GM21360 (cell line): ENCODE data around the gene SPATA16.
"Not testable (repeated sequence)": the region's sequence is repeated elsewhere in the genome, so short reads cannot be mapped to it uniquely, and the experiment has no call there.

ENCODE experiments used
- ATAC-seq: cut with Tn5 transposase; IDR thresholded peaks from one replicate; pipeline ENCODE4 v1.9.1; 2021; ENCODE audit warnings: mild to moderate bottlenecking, moderate library complexity; ENCODE audit not compliant: unreplicated experiment

SPATA16 gene

GRCh38 chr3:172903642-172904320 is 237.3 kb downstream of the SPATA16 start:
- no peak for ATAC-seq

GRCh38 chr3:172892158-172892557 is 248.9 kb downstream of the SPATA16 start:
- no peak for ATAC-seq

DNA sequence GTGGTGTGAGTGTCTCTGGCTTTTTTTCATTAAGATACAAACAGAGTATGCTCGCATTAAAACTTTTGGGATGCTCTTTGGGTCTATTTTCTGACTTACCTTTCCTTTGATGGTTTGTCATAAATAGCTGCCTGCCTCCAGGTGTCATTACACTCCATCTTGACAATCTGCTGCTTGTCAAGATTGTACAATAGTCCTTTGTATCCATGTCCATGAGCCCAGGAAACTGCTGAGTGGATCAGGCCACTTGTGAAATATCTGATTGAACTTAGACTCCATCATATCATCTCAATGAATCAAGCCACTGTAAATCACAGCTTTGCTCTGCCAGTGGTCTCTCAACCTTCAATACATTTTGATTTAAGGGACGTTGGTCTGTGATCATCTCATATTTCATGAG is 255.3 kb downstream of the SPATA16 start:
- no peak for ATAC-seq

DNA sequence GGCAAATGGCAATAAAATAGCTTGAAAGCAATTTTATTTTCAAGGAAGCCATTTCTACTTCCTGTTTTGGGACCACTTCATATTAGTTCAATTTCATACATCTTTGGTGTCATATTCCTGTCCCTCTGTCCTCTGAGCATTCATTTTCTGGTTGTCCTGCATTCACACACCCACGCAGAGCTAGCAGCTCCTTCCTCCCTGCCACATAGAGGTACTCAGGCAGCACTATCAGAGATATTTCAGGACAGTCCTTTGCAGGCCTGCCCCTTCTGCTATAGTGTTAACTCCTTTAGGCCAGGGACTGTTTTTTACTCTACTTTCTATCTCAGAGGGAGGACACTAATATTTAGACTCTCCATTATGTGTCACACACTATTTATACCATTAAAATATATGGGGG is 258.5 kb downstream of the SPATA16 start:
- ATAC-seq: no peak

GRCh38 chr3:172879381-172879780 is 261.7 kb downstream of the SPATA16 start:
- not testable (repeated sequence) for ATAC-seq

DNA sequence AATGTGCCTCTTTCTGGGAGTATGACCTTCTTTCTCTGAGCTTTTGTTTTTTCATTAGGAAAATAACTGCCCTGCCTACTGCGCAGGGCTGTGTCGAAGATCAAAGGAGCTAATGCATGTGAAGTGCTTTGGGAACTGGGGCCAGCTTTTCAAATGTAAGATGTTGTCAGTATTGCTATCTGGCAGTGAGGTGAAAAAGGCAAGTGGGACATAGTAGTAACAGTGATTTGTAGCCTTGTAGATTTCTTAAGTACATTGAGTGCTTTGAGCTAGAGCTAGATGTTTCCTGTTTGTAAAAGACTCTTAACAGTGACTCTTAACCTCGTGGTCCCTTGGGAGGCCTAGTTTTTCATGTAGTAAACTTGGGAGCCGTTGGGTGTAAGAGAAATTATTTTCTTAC is 264.0 kb downstream of the SPATA16 start:
- no peak for ATAC-seq

GRCh38 chr3:172876297-172876696 is 264.7 kb downstream of the SPATA16 start:
- ATAC-seq: no peak

- ATAC-seq: no peak
Measured at GRCh38 chr3:172875039-172875438, 266.0 kb downstream of the SPATA16 start.

DNA sequence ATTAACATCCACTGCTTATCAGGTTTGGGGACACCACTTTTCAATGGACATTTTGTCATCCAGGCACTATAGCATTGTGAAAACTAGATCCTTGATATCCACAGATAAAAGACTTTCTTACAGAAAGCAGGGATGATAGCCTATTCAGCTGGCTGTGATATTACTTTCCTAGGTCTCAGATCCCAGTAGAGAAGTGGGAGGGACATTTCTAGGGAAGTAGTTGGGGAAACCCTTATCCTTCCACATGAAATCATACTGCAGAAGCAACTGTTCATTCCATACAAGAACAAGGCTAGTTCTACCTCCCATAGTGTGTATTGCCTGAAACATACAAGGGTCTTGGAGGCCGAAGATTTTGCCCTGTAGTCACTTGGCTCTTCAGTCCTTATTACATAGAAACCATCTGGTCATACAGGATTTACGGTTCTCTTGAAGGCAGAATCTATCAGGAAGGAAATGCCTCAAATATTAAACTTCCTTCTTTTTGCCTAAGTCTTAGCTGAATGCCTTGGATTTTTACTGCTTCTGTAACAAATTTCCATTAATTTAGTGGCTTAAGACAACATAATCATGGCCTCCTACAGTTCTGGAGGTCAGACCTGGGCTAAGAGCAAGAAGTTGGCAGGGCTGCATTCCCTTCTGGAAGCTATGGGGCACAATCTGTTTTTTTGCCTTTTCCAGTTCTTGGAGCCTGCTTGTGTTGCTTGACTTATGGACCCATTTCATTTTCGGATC is 271.1 kb downstream of the SPATA16 start:
- ATAC-seq: no peak

GRCh38 chr3:172869368-172869771 is 271.7 kb downstream of the SPATA16 start:
- ATAC-seq: no peak

DNA sequence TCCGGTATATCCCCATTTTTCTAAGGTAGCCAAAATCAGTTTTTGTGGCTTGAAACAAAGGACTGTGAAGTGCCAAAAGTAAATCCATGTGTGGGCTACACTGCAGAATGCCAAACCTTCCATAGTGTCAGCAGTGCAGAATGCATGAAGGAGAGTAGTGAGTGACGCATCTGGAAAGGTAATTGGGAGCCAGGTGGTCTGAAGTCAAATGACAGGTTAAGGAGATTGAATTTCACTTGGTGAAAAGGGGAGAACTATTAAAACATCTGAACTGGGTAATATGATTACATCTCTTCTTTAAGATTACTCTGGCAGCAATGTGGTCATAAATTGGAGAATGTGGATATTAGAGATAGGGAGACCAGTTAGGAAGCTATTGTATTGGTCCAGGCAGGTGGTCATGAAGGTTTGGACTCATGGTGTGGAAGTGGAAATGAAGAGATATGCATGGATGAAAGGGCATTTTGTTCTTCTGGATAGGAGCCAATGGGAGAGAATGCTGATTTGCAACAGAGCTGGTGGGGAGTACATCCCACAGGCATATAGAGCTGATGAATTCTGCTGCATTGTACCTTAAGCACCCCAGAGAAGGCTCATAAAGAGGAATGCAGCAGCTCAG is 272.3 kb downstream of the SPATA16 start:
- no peak for ATAC-seq

GRCh38 chr3:172866726-172867350 is 274.2 kb downstream of the SPATA16 start:
- not testable (repeated sequence) for ATAC-seq

DNA sequence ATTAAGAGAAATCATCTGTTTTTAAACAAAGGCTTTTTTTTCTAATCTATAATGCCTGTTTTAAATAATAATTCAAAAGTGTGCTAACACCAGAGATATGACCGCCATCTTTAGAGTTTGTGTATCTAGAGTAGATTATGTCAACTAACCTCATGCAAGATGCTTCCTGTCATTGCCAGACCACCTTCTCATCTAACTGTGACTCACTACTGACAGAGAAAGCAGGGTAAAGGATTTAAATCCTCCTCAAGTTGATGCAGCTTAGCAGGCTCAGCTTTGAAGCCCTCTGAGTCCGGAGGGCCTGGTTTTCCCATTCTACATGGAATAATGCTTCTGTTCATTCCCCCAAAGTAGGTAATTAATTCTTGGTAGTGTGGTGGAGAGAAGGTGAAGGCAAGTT is 282.0 kb downstream of the SPATA16 start:
- no peak for ATAC-seq

DNA sequence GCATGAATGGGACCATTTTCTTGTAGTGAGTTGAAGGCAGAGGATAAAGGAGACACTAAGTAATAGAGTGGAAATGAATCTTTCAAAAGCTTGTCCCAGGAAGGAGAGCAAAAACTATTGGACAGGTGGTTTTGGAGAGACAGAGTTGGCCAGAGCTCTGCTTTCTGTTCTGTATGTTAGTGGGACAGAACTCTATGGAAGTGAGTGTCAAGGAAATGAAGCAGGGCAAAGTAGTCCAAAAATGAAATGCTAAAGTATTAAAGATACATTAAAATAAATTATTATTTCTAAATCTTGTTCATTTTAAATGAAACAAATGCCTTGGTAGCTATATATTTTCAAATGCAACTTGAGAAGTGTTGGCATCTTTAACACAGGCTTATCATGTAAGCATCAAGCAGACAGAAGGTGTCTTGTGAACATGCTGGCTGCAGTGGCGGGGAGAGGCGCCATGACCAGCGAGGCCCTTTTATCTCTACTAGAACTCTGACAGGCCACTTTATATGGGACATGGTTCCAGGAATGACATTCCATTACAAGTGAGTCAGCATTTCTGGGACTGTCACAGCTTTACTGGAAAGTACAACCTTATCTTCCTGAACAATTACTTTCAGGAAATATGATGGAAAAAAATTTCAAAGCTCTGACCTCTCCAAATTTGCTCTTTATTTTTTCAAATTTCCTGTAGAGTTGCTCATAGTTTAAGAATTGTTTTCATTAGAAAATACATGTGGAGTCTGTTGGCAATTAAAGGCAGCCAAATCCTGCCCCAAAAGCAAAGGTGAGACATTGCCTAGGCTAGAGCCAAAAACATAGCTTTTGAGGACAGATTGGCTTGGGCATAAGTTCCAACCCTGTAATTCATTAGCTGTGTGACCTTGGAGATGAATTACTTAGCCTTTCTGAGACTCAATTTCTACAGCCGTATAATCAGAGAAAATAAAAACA is 284.0 kb downstream of the SPATA16 start:
- ATAC-seq: no peak

DNA sequence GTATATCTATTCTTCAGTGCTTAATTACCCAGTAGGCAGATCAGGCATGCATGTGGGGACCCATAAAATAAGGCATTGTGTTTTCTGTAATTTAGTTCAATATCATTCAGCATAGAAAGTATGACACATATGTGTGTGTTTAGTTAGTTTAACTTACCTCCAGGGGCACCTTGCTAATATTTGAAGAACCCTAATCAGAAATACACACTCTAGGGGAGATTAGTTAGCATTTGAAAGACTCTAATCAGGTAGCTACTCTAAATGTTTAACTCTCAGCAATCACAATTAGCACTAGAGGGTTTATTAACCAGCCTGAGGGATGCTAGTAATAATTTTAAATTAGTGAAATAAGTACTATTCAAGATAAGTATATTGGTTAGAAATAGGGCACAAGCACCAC is 286.0 kb downstream of the SPATA16 start:
- ATAC-seq: no peak

GRCh38 chr3:172853921-172854666 is 286.9 kb downstream of the SPATA16 start:
- ATAC-seq: no peak

GRCh38 chr3:172853005-172853404 is 288.0 kb downstream of the SPATA16 start:
- ATAC-seq: no peak

DNA sequence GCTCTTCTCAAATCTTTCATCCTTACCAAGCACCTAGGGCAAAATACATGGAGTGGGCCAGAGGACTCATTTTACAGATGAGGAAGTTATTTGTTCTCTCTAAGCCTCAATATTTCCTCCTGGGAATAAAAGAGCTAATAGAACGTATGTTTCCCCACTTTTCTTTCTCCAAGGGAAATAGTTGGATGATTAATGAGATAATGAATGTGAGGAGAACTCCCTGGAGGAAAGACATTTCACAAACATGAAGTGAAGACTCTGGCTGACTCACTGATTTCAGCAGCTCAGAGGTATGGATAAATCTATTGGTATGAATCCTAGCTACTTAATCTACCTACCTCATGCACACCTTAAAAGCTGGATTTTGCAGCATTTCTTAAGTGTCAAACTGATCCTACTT is 292.1 kb downstream of the SPATA16 start:
- ATAC-seq: no peak

DNA sequence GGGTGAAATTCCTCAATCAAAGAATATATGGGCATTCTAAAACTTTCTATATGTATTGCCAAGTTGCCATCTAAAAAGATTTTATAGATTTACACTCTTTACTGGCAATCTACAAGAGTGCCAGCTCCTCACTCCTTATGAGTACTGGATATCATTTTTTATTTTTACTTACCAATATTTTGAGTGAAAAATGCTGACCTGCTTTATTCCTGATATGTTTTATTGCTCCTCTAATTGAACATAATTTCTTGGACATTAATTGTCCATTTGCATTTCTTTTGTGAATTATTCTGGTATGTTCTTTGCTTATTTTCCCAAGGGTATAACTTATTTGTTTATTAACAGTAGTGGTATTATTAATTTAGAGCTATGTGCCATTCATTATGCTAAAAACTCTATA is 293.7 kb downstream of the SPATA16 start:
- no peak for ATAC-seq

DNA sequence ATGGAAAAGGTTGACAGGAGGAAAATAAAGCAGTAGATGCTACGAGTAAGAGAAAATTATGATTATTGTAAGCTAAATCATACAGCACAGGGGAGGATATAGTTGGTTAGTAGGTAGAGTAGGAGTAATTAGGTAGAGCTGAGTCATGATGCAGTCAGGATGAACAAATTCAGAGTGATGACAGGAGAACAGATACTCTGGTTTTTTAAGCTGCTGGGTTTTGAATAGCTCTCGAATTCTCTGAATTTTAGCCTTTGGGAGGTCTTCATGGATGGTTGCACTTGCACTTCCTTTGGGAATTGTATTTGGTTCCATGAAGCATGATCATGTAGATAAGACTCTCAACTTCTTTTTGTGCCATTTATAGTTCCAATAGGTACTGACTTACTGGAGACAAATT is 294.3 kb downstream of the SPATA16 start:
- ATAC-seq: no peak
